H1 (cell line): Measurements from ENCODE around the gene HRCT1.

Experiments used
- POLR2A ChIP-seq, 2 experiments: IDR thresholded peaks; 1 replicate in 1 of 2; 2 replicates in 1 of 2; pipeline ENCODE4 v1.6.1; 2011; ENCODE audit warnings: low read depth in 2 of 2, low read length in 2 of 2, mild to moderate bottlenecking in 2 of 2; ENCODE audit errors: control extremely low read depth in 1 of 2
- POLR2AphosphoS5 ChIP-seq: IDR thresholded peaks from 2 replicates; pipeline ENCODE4 v1.6.1; 2011; ENCODE audit warnings: low read depth, low read length
- RFX5 ChIP-seq: IDR thresholded peaks from 2 replicates; pipeline ENCODE4 v1.6.1; 2011; ENCODE audit warnings: low read depth, low read length, improper control_type of control experiment, borderline replicate concordance
- SIN3A ChIP-seq, 2 experiments: IDR thresholded peaks in 1 of 2; conservative IDR thresholded peaks in 1 of 2; 2 replicates each; pipeline ENCODE4 v1.6.1; 2011 to 2012; ENCODE audit warnings: low read length in 2 of 2, improper control_type of control experiment in 1 of 2, low read depth in 1 of 2, mild to moderate bottlenecking in 1 of 2
- TF ChIP-seq, protein P1 (sequence below), 3 experiments: IDR thresholded peaks; 1 replicate in 2 of 3; 2 replicates in 1 of 3; pipeline versions ENCODE4 v1.5.1 to v1.6.1; 2011; ENCODE audit warnings: low read length in 3 of 3, mild to moderate bottlenecking in 3 of 3, inconsistent platforms in 2 of 3, low read depth in 1 of 3, moderate library complexity in 1 of 3; ENCODE audit not compliant: insufficient read depth in 1 of 3; ENCODE audit errors: control extremely low read depth in 1 of 3

DNA sequence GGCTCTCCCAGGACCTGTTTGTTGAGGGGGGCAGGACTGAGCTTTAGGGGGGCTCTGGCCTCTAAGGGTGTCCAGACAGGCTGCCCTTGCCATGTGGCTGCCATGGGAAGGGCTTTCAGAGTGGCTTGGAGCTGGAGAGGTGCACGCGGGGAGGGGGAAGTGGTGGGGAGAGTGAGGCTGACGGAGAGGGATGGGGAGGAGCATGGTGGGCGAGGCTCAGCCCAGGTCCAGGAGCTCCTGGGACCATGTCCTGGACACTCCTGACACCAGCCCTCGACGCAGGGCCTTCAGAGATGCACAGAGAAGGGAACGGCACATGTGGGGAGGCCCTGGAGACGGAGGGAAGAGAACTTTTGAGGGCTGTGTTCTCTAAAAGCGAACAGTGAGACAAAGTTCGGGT, 5.7 kb downstream of the HRCT1 start:
- TF ChIP-seq SIN3A (conservative IDR thresholded peaks at IDR 0.05 in 1 of 2, IDR thresholded peaks at IDR 0.05 in 1 of 2; ENCODE audit: low read depth in 1 of 2, low read length in 2 of 2), result no peak
- TF ChIP-seq POLR2A (IDR thresholded peaks at IDR 0.05; ENCODE audit: control extremely low read depth in 1 of 2, low read depth in 2 of 2, low read length in 2 of 2), result no peak
- no peak for TF ChIP-seq RFX5
- TF ChIP-seq, protein P1, sequence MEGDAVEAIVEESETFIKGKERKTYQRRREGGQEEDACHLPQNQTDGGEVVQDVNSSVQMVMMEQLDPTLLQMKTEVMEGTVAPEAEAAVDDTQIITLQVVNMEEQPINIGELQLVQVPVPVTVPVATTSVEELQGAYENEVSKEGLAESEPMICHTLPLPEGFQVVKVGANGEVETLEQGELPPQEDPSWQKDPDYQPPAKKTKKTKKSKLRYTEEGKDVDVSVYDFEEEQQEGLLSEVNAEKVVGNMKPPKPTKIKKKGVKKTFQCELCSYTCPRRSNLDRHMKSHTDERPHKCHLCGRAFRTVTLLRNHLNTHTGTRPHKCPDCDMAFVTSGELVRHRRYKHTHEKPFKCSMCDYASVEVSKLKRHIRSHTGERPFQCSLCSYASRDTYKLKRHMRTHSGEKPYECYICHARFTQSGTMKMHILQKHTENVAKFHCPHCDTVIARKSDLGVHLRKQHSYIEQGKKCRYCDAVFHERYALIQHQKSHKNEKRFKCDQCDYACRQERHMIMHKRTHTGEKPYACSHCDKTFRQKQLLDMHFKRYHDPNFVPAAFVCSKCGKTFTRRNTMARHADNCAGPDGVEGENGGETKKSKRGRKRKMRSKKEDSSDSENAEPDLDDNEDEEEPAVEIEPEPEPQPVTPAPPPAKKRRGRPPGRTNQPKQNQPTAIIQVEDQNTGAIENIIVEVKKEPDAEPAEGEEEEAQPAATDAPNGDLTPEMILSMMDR (IDR thresholded peaks at IDR 0.05; ENCODE audit: control extremely low read depth in 1 of 3, insufficient read depth in 1 of 3, low read depth in 1 of 3, low read length in 3 of 3), result no peak
- TF ChIP-seq POLR2AphosphoS5, result no peak
